IMR-90 (cell line): ENCODE results near the gene MRGPRD. TPM values are rescaled to one million over a fixed set of nuclear protein-coding genes. Genes with fewer than 3 reads are reported as not detected.

Experiments
- ATAC-seq: fragments of 200-7000 bp; cut with Tn5 transposase; 2 replicates; pipeline ENCODE4 v1.9.1; 2020; ENCODE audit warnings: low read depth, mild to moderate bottlenecking, moderate library complexity
- BruUV-seq: library from RNA; stranded (reverse); fragments of 400-500 nt; replicated peaks from 2 replicates; lab custom pipeline; 2021; lab: Mats Ljungman, UMichigan
- CTCF ChIA-PET: fragments of 300-600 bp; formaldehyde crosslinking; extraction: SDS; loops from one replicate; lab custom pipeline; 2021; ENCODE audit warnings: antibody characterized with exemption; lab: Yijun Ruan, JAX
- POLR2A ChIA-PET: fragments of 300-600 bp; sonication (Branson Sonifier 250); formaldehyde crosslinking; loops from one replicate; lab custom pipeline; 2022; ENCODE audit warnings: antibody characterized with exemption; ENCODE audit not compliant: unreplicated experiment; lab: Charles Lee
- DNase-seq: peaks from one replicate; pipeline ENCODE4 v3.0.0; 2013
- H2AFZ ChIP-seq: replicated peaks from 2 replicates; pipeline ENCODE3; 2013; ENCODE audit warnings: low read length, mild to moderate bottlenecking; ENCODE audit not compliant: poor library complexity
- H2AK5ac ChIP-seq: 2 replicates; pipeline ENCODE4 v1.6.1; 2013; ENCODE audit warnings: low read depth, low read length, inconsistent platforms
- H2AK9ac ChIP-seq: replicated peaks from 2 replicates; pipeline ENCODE3; 2013; ENCODE audit warnings: mild to moderate bottlenecking, low read depth, low read length, moderate library complexity; ENCODE audit not compliant: poor library complexity
- H2BK120ac ChIP-seq: 2 replicates; pipeline ENCODE4 v1.6.1; 2013; ENCODE audit warnings: low read depth, low read length, inconsistent platforms
- H2BK15ac ChIP-seq: 3 replicates; pipeline ENCODE4 v1.6.1; 2013; ENCODE audit warnings: low read depth, low read length, inconsistent platforms
- H2BK20ac ChIP-seq: 2 replicates; pipeline ENCODE4 v1.6.1; 2013; ENCODE audit warnings: low read depth, mild to moderate bottlenecking, inconsistent platforms, low read length, moderate library complexity
- H2BK5ac ChIP-seq: 2 replicates; pipeline ENCODE4 v1.6.1; 2013; ENCODE audit warnings: mild to moderate bottlenecking, low read depth, low read length, inconsistent platforms; ENCODE audit not compliant: poor library complexity, severe bottlenecking
- H3K14ac ChIP-seq: replicated peaks from 2 replicates; pipeline ENCODE4 v1.6.1; 2013; ENCODE audit warnings: low read depth, low read length, inconsistent platforms
- H3K18ac ChIP-seq: 2 replicates; pipeline ENCODE4 v1.6.1; 2013; ENCODE audit warnings: low read depth, low read length, control low read depth
- H3K23ac ChIP-seq: 2 replicates; pipeline ENCODE4 v1.6.1; 2013; ENCODE audit warnings: low read depth, low read length, inconsistent platforms
- H3K27ac ChIP-seq: 2 replicates; pipeline ENCODE4 v1.5.1; 2013; ENCODE audit warnings: mild to moderate bottlenecking, control low read depth, low read length; ENCODE audit not compliant: insufficient read depth
- H3K27me3 ChIP-seq: 2 replicates; pipeline ENCODE4 v1.6.1; 2013; ENCODE audit warnings: low read length; ENCODE audit not compliant: control insufficient read depth, insufficient read depth
- H3K36me3 ChIP-seq: 2 replicates; pipeline ENCODE4 v1.6.1; 2013; ENCODE audit warnings: low read length, mixed read lengths; ENCODE audit not compliant: control insufficient read depth, insufficient read depth
- H3K4ac ChIP-seq: 2 replicates; pipeline ENCODE4 v1.6.1; 2013; ENCODE audit warnings: low read depth, low read length, inconsistent platforms
- H3K4me1 ChIP-seq: 2 replicates; pipeline ENCODE4 v1.6.1; 2013; ENCODE audit warnings: low read length, mixed read lengths; ENCODE audit not compliant: control insufficient read depth, insufficient read depth
- H3K4me2 ChIP-seq: 2 replicates; pipeline ENCODE4 v1.6.1; 2013; ENCODE audit warnings: low read depth, mild to moderate bottlenecking, control low read depth, low read length, moderate library complexity
- H3K4me3 ChIP-seq: 2 replicates; pipeline ENCODE4 v1.5.1; 2013; ENCODE audit warnings: low read depth, mild to moderate bottlenecking, control low read depth, low read length, moderate library complexity; ENCODE audit not compliant: insufficient read depth
- H3K56ac ChIP-seq: 2 replicates; pipeline ENCODE4 v1.6.1; 2013; ENCODE audit warnings: low read length, inconsistent platforms; ENCODE audit not compliant: insufficient read depth; ENCODE audit errors: extremely low read depth
- H3K79me1 ChIP-seq, 2 experiments: 2 replicates each; pipeline ENCODE4 v1.6.1; 2013; ENCODE audit warnings: low read length in 2 of 2, inconsistent platforms in 1 of 2, low read depth in 1 of 2
- H3K9ac ChIP-seq: 2 replicates; pipeline ENCODE4 v1.6.1; 2013; ENCODE audit warnings: low read depth, low read length, control low read depth
- H3K9me1 ChIP-seq: 2 replicates; pipeline ENCODE4 v1.6.1; 2013; ENCODE audit warnings: low read length, inconsistent platforms; ENCODE audit not compliant: insufficient read depth
- H3K9me3 ChIP-seq: 2 replicates; pipeline ENCODE4 v1.6.1; 2013; ENCODE audit warnings: low read length; ENCODE audit not compliant: control insufficient read depth, insufficient read depth
- H4K20me1 ChIP-seq: 2 replicates; pipeline ENCODE4 v1.6.1; 2013; ENCODE audit warnings: low read length, inconsistent platforms; ENCODE audit not compliant: insufficient read depth
- H4K5ac ChIP-seq: 2 replicates; pipeline ENCODE4 v1.6.1; 2013; ENCODE audit warnings: mild to moderate bottlenecking, low read depth, low read length, control low read depth
- H4K8ac ChIP-seq, 2 experiments: 2 replicates each; pipeline ENCODE4 v1.6.1; 2013; ENCODE audit warnings: low read depth in 2 of 2, low read length in 2 of 2, control low read depth in 1 of 2, inconsistent platforms in 1 of 2
- H4K91ac ChIP-seq: 2 replicates; pipeline ENCODE4 v1.6.1; 2013; ENCODE audit warnings: low read depth, low read length, inconsistent platforms; ENCODE audit not compliant: insufficient read depth
- CHD1 ChIP-seq: IDR thresholded peaks from 2 replicates; pipeline ENCODE4 v1.6.1; 2012; ENCODE audit warnings: low read depth, low read length, improper control_type of control experiment
- ELK1 ChIP-seq: fragments of 150-350 bp; IDR thresholded peaks from 2 replicates; pipeline ENCODE4 v1.6.1; 2016; ENCODE audit warnings: low read depth, mild to moderate bottlenecking, low read length, moderate library complexity, borderline replicate concordance
- FOS ChIP-seq: fragments of 150-350 bp; IDR thresholded peaks from 2 replicates; pipeline ENCODE4 v1.6.1; 2016; ENCODE audit warnings: low read depth, low read length
- MAFK ChIP-seq: IDR thresholded peaks from 2 replicates; pipeline ENCODE4 v1.6.1; 2012; ENCODE audit warnings: low read depth, low read length, improper control_type of control experiment
- MAZ ChIP-seq: IDR thresholded peaks from 2 replicates; pipeline ENCODE4 v1.6.1; 2012; ENCODE audit warnings: low read depth, mild to moderate bottlenecking, low read length, improper control_type of control experiment, moderate library complexity, borderline replicate concordance
- MXI1 ChIP-seq: IDR thresholded peaks from 2 replicates; pipeline ENCODE4 v1.6.1; 2012; ENCODE audit warnings: low read depth, mild to moderate bottlenecking, low read length, moderate library complexity, borderline replicate concordance
- NFE2L2 ChIP-seq: fragments of 150-350 bp; IDR thresholded peaks from 2 replicates; pipeline ENCODE4 v1.6.1; 2016; ENCODE audit warnings: low read depth, mild to moderate bottlenecking, low read length
- POLR2A ChIP-seq: IDR thresholded peaks from 2 replicates; pipeline ENCODE4 v1.6.1; 2012; ENCODE audit warnings: mild to moderate bottlenecking, low read depth, low read length
- RAD21 ChIP-seq: IDR thresholded peaks from 2 replicates; pipeline ENCODE4 v1.6.1; 2012; ENCODE audit warnings: low read length, improper control_type of control experiment
- RFX5 ChIP-seq: IDR thresholded peaks from 2 replicates; pipeline ENCODE4 v1.8.0; 2012; ENCODE audit warnings: low read depth, mild to moderate bottlenecking, low read length, moderate library complexity
- SMC3 ChIP-seq: fragments of 150-350 bp; IDR thresholded peaks from 2 replicates; pipeline ENCODE4 v1.6.1; 2016; ENCODE audit warnings: low read depth, mild to moderate bottlenecking, antibody characterized with exemption, low read length, moderate library complexity
- WGBS, 2 experiments: methylation state at CpG; one replicate each; pipeline versions ENCODE4 v1.1.5 to v1.1.7; 2013; ENCODE audit warnings: missing lambda C conversion rate in 2 of 2; ENCODE audit not compliant: insufficient read length in 1 of 2; ENCODE audit errors: extremely low coverage in 2 of 2; 5-methylcytosine and 5-hydroxymethylcytosine counted together
- dilution Hi-C: fragments of 300-500 bp; cut with HindIII; formaldehyde crosslinking; loops from one replicate; pipeline ENCODE4 v1.14.3; 2018; ENCODE audit warnings: low sequenced_read_pairs; ENCODE audit not compliant: unreplicated experiment
- in situ Hi-C: fragments of 300-500 bp; cut with MboI; formaldehyde crosslinking; loops from 3 replicates; pipeline ENCODE4 v1.14.3; 2019; ENCODE audit warnings: low sequenced_read_pairs, inconsistent platforms, mixed read lengths
- intact Hi-C: fragments of 100-400 bp; cut with micrococcal nuclease; formaldehyde crosslinking; loops from 2 replicates; pipeline ENCODE4 v1.10.0; 2022
- polyA plus RNA-seq, 3 experiments: library from polyadenylated mRNA; depleted of rRNA; stranded (reverse); fragments of >200 nt; gene quantifications; 2 replicates each; pipeline ENCODE4 v1.2.3, GENCODE V29; 2012; ENCODE audit warnings: low replicate concordance in 1 of 3
- total RNA-seq: library from RNA; depleted of rRNA; stranded (reverse); fragments of >200 nt; gene quantifications from 2 replicates; pipeline ENCODE4 v1.2.3, GENCODE V29; 2012
- TF ChIP-seq, protein P1 (sequence below): fragments of 150-350 bp; IDR thresholded peaks from 2 replicates; pipeline ENCODE4 v1.6.1; 2017; ENCODE audit warnings: mild to moderate bottlenecking, antibody characterized with exemption, low read length, low read depth

The MRGPRD gene
- total and polyA plus RNA-seq, 2 of the 4 experiments (the other 2 are of a cell fraction) = not detected

DNA sequence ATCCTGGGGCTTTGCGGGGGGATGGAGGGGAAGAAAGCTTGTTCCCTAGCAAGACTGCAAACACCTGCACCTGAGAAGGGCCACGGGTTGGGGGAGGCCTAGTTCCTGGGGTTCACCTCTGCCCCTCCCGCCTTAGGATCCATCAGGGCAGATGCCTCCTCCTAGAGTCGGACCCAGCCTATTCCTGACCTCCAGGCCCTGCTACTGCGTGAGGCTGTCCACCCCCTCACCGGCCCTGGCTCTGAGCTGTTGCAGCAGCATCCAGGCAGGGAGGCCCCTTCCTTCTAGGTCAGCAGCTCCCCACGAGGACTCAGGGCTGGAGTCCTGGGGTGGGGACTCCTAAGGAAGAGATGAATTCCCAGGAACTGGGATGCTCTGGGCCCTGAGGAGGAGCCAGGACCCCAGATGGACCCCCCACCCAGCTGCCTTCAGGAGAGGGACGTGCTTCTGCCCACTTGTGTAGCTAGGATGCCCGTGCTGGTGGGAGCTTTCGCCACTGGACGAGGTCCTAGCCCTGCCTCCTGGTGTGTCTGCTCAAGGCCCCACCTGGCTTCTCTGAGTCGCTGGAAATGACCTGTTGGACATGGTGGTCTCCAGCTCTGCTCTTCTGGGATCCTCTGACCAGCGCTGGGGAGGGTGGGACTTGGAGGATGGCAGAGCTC, 21.9 kb upstream of the MRGPRD start:
- TF ChIP-seq POLR2A = no peak
- no peak for TF ChIP-seq CHD1
- TF ChIP-seq MXI1 = no peak
- TF ChIP-seq RFX5 = no peak
- TF ChIP-seq, protein P1, sequence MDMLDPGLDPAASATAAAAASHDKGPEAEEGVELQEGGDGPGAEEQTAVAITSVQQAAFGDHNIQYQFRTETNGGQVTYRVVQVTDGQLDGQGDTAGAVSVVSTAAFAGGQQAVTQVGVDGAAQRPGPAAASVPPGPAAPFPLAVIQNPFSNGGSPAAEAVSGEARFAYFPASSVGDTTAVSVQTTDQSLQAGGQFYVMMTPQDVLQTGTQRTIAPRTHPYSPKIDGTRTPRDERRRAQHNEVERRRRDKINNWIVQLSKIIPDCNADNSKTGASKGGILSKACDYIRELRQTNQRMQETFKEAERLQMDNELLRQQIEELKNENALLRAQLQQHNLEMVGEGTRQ = no peak
- TF ChIP-seq SMC3 = no peak
- no peak for TF ChIP-seq MAFK
- no peak for TF ChIP-seq ELK1
- no peak for TF ChIP-seq RAD21
- no peak for TF ChIP-seq MAZ
- no peak for TF ChIP-seq FOS
- TF ChIP-seq NFE2L2 = no peak
- ChIA-PET CTCF (interaction anchor here (0.6 kb wide), 1 partner anchor 31 kb away, joined by 3 read pairs; no protein-coding TSS in a partner anchor), POLR2A (no interaction called here)
- 0 out of 2 replicates have a peak, but pooled peaks have one; percentile 1 for ATAC-seq
- intact Hi-C loops (loop anchor here (5.0 kb wide), 1 partner anchor 100 kb away; the partner anchor contains the start of genes IGHMBP2 and MRPL21), in situ Hi-C loops (no loop called here), dilution Hi-C loops (no loop called here)
- Histone ChIP-seq H3K14ac (no peak overlapping the region), H2AFZ (no peak overlapping the region), H3K18ac (no peak overlapping the region), H3K4ac (no peak overlapping the region), H3K56ac (no peak overlapping the region), H4K5ac (no peak overlapping the region), H2BK15ac (no peak overlapping the region), H4K91ac (no peak overlapping the region), H2BK5ac (no peak overlapping the region), H3K79me1 (peaks cover 8 to 30% of the 10 kb centered on the region in 2 experiments), H3K4me3 (no peak overlapping the region), H2AK5ac (no peak overlapping the region), H3K23ac (no peak overlapping the region), H4K20me1 (peaks cover under 1% of the 10 kb centered on the region), H4K8ac (no peak overlapping the region), H3K9ac (no peak overlapping the region), H3K27ac (no peak overlapping the region), H3K4me1 (peaks cover 31% of the 10 kb centered on the region), H3K4me2 (no peak overlapping the region), H3K9me1 (peaks cover 12% of the 10 kb centered on the region), H2BK20ac (no peak overlapping the region), H2AK9ac (peak overlapping the region; percentile 22), H3K9me3 (no peaks in the 10 kb centered on the region), H3K27me3 (no peaks in the 10 kb centered on the region), H3K36me3 (peaks cover 41% of the 10 kb centered on the region), H2BK120ac (no peak overlapping the region)
- WGBS, 2 experiments = 100% methylated on average over 2 of the region's 13 CpGs; no CpG with 5 or more reads in 1 of the 2 experiments
- no peak for DNase-seq
- no TSS peak for BruUV-seq
